ENCODE results near the gene WNT4. TPM values are rescaled to one million over a fixed set of nuclear protein-coding genes. Genes with fewer than 3 reads are reported as not detected.

The WNT4 gene
- under 0.01 and 1.1 TPM in 2 replicates for total RNA-seq

DNA sequence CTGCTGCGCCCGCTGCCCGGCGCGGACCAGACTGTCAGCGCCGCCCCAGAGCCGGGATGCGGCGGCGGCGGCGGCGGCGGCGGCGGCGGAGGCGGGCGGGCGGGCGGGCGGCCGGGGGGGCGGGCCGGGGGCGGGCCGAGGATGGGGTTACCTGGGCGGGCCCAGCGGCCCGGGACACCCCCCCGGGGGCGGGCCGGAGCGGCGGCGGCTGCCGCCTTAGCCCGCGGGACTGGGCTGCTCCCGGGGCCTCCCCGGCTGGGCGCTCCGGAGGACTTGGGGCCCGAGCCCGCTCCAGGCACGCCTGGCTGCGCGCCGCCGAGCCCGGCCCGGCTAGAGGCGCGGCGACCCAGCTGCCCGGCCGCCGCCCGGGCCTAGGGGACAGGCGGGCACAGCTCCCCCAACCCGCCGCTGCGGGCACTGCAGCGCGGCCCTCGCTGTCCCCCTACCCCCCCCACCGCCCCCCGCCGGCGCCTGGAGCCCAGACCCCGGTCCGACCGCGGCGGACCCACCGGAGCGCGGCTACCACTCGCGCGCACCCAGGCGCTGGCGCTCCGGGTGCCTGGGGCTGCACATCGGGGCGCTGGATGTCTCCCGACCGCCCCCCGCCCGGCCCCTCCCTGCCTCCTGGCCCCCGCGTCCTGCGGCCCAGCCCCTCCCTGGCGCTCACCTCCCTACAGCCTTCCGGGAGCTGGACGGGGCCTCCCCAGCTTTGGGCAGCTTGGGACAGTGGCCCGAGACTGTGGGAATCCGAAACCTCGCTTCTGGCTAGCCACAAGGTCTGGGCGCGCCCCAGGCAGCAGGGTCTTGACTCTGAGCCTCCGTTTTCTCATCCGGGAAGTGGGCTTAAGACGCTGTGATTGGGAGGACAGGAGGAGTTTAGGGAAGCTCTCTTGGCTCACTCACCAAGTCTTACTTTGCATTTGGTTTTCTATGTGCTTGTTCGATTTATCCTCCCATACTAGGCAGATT, at the start of gene WNT4:
Gene WNT4, minus strand, starts transcription at position 33 of the 969 bp plus-strand sequence. CDS start 175 bp downstream, outside the sequence.

Other genes starting within 250 kb of the WNT4 start
- 311 and 343 TPM in 2 replicates for gene HSPG2, start 205.8 kb downstream of the WNT4 start, total RNA-seq
- not detected in 2 replicates for gene CELA3B, start 166.1 kb downstream of the WNT4 start, total RNA-seq
- gene CELA3A, start 141.4 kb downstream of the WNT4 start, total RNA-seq = not detected in 2 replicates
- gene CDC42, start 90.4 kb downstream of the WNT4 start, total RNA-seq = 238 and 292 TPM in 2 replicates

All from pericardium fibroblast (primary cell).